Psoas muscle (tissue), 8 donors: ENCODE data around the gene MTOR. TPM values are rescaled to one million over a fixed set of nuclear protein-coding genes. Genes with fewer than 3 reads are reported as not detected.

Source experiments
- ATAC-seq, 4 donors: fragments of 200-7000 bp; cut with Tn5 transposase; one replicate each; pipeline ENCODE4 v1.9.1; 2020; ENCODE audit warnings: moderate library complexity in 3 of 4, mild to moderate bottlenecking in 2 of 4
- DNase-seq, 2 donors: peaks; one replicate each; pipeline ENCODE4 v3.0.0-alpha.2; 2020
- H3K27ac ChIP-seq: fragments of 200-600 bp; one replicate; pipeline ENCODE4 v1.8.0; 2022
- H3K27me3 ChIP-seq, 3 donors: fragments of 200-600 bp in 1 of 3; one replicate each; pipeline versions ENCODE4 v1.6.1 to v1.8.0; 2013 to 2022; ENCODE audit warnings: low read length in 2 of 3, mild to moderate bottlenecking in 2 of 3, moderate library complexity in 1 of 3; ENCODE audit not compliant: insufficient read depth in 3 of 3
- H3K36me3 ChIP-seq, 2 donors: fragments of 200-600 bp in 1 of 2; one replicate each; pipeline versions ENCODE4 v1.6.1 to v1.8.0; 2013 to 2022; ENCODE audit warnings: low read depth in 1 of 2, mild to moderate bottlenecking in 1 of 2, moderate library complexity in 1 of 2; ENCODE audit not compliant: insufficient read depth in 1 of 2
- H3K4me1 ChIP-seq: fragments of 200-600 bp; one replicate; pipeline ENCODE4 v1.8.0; 2022
- H3K4me3 ChIP-seq: fragments of 200-600 bp; one replicate; pipeline ENCODE4 v1.8.0; 2022; ENCODE audit warnings: mild to moderate bottlenecking
- H3K9me3 ChIP-seq: fragments of 200-600 bp; one replicate; pipeline ENCODE4 v1.8.0; 2022
- WGBS, 3 donors: extraction: QIAGEN DNeasy Blood & Tissue Kit; methylation state at CpG; one replicate each; pipeline versions ENCODE4 v1.1.6 to v1.1.7; 2013; 5-methylcytosine and 5-hydroxymethylcytosine counted together
- intact Hi-C, 2 donors: fragments of 100-400 bp; cut with DNase I; formaldehyde crosslinking; loops; one replicate each; pipeline versions ENCODE4 v1.11.0 to v1.14.2; 2022
- polyA plus RNA-seq, 3 donors: library from polyadenylated mRNA; stranded (reverse); fragments of 200-250 nt; gene quantifications; one replicate each; pipeline ENCODE4 v1.2.3, GENCODE V29; 2013
- total RNA-seq, 4 donors: library from RNA; stranded (reverse); fragmentation: NEBNext Ultra II Directional in 2 of 4; extraction: Animal tissue kit (Norgen Biotek cat#: 25700) in 2 of 4; gene quantifications; one replicate each; pipeline versions ENCODE4 v1.2.1 to v1.2.4, GENCODE V29; 2021 to 2023
- TF ChIP-seq, protein P1 (sequence below): fragments of 200-600 bp; IDR thresholded peaks from one replicate; pipeline ENCODE4 v1.8.0; 2022; ENCODE audit warnings: antibody characterized with exemption
- donor health status: healthy with polysubstance abuse.
- donor health status: DM: no; HTN: no; CAD: no; lungs with moderate emphysema.
- donor health status: Bipolar disorder and iron deficiency.
- donor health status: healthy.
- donor health status: DM: yes; HTN: yes; CAD: no.
- donor health status: DM: no; HTN: no; CAD: no.
- donor health status: DM: no; HTN: no; CAD: no.
- donor health status: DM: yes; HTN: yes; CAD: no.

The MTOR gene
- total and polyA plus RNA-seq, 7 donors = 24.0 to 50.8 (median 44.0) TPM

DNA sequence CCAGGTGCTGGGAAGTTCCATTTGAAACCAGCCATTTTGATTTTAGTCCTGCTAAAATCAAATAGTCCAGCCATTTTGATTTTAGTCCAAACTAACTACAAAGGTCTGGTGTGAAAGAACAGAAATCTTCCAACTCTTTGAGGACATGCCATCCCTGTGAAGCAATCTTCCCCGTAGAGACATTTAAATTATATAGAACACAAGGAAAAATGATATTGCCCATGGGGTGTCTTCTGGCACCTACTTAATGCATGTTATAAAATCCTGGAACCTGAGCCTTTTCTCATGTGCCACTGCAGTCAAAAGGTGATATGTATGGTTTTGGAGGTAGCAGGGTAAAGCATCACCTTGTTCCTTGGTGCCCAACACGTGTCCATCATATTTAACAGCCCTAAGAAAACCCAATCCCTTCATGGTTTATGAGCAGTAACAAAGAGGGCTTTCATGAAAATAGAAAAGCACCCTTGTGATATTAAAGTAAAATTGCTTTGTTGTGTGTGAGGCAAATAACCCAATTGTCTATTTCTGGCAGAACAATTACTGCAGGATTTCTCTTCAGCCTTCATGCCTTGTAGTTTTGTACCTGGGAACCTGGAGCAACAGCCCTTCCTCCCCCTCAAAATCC, 46.9 kb downstream of the MTOR start:
- Histone ChIP-seq H3K27ac (no peak overlapping the region), H3K9me3 (no peaks in the 10 kb centered on the region), H3K4me1 (no peaks in the 10 kb centered on the region), H3K27me3 (no peaks in the 10 kb centered on the region), H3K36me3 (peaks cover 28 to 99% of the 10 kb centered on the region in 2 donors), H3K4me3 (no peak overlapping the region)
- no peak for DNase-seq
- TF ChIP-seq, protein P1, sequence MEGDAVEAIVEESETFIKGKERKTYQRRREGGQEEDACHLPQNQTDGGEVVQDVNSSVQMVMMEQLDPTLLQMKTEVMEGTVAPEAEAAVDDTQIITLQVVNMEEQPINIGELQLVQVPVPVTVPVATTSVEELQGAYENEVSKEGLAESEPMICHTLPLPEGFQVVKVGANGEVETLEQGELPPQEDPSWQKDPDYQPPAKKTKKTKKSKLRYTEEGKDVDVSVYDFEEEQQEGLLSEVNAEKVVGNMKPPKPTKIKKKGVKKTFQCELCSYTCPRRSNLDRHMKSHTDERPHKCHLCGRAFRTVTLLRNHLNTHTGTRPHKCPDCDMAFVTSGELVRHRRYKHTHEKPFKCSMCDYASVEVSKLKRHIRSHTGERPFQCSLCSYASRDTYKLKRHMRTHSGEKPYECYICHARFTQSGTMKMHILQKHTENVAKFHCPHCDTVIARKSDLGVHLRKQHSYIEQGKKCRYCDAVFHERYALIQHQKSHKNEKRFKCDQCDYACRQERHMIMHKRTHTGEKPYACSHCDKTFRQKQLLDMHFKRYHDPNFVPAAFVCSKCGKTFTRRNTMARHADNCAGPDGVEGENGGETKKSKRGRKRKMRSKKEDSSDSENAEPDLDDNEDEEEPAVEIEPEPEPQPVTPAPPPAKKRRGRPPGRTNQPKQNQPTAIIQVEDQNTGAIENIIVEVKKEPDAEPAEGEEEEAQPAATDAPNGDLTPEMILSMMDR = no peak
- intact Hi-C loops = loop anchor here in 1 of 2 donors (5.0 kb wide), 1 partner anchor 1397 kb away; no protein-coding TSS in a partner anchor
- WGBS, 3 donors = 68 to 92% (median 80%) methylated on average over 2 of the region's 2 CpGs
- no peak for ATAC-seq

DNA sequence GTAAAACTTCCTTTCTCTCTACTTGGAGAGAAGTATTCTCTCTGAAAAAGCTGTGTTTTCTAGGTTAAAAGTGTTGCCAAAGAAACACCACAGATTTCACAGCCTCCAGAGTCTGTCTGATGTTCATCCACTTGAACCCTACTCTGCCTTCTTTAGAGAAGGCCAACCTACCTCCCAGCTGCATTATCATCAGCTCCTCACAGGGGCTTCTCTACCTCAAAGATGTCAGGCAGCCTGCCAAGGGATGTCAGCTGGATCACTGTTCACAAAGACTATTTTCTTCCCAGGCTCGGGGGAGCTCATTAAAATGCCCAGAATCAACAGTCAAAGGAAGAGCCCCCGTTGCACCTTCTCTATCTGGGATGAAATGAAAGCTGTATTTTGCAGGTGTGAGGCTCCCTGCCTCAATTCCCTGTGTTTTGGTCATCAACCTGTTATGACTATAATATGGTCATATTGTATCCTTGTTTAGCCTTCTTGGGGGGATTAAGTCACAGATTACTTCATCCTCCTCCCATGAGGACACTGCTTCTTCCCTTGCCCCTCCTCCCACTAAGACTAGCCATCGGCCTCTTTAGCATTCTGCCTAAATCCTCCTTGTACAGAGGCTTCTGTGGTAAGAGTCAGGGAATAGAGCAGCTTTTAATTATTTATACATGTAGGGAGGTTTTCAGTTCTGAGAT, 47.5 kb downstream of the MTOR start:
- Histone ChIP-seq H3K4me3 (no peak overlapping the region), H3K36me3 (peaks cover 29 to 100% of the 10 kb centered on the region in 2 donors), H3K9me3 (no peaks in the 10 kb centered on the region), H3K27ac (no peak overlapping the region), H3K4me1 (no peaks in the 10 kb centered on the region), H3K27me3 (no peaks in the 10 kb centered on the region)
- ATAC-seq (no peak), DNase-seq (no peak)
- intact Hi-C loops = loop anchor here in 1 of 2 donors (5.0 kb wide), 1 partner anchor 1397 kb away; no protein-coding TSS in a partner anchor
- TF ChIP-seq, protein P1 = no peak
- WGBS, 3 donors = 61 to 73% (median 68%) methylated on average over 3 of the region's 3 CpGs

DNA sequence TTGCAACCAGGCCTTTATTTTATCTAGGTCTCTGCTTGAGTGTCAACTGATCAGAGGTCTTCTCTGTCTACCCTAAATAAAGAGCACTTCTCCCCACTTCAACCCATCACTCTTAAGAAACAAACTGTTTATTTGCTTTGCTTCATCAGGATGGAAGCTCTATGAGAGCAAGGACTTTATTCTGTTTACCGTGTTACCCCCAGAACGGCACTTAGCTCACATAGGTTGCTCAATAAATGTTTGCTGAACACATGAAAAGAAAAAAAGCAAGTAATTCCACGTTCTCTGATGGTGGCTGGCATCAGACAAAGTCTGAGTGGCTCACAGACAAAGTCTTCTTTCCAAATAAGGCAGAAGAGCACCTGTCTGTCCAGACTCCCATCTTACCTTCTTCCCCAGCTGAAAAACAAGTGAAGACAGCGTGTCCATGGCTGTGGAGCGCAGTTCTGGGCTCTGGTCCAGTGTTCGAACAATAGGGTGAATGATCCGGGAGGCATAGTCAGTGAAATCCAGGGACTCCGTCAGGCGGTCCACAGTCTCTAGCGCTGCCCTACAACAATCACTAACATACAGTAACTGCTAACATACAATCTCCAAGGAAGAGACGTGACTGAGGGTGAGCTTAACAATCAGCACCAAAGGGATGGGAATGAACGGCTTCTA, 50.3 kb downstream of the MTOR start:
- DNase-seq = no peak
- Histone ChIP-seq H3K27me3 (no peaks in the 10 kb centered on the region), H3K9me3 (no peaks in the 10 kb centered on the region), H3K27ac (no peak overlapping the region), H3K4me1 (no peaks in the 10 kb centered on the region), H3K36me3 (peaks cover 37 to 100% of the 10 kb centered on the region in 2 donors), H3K4me3 (no peak overlapping the region)
- no peak for ATAC-seq
- WGBS, 3 donors = 94 to 97% (median 96%) methylated on average over 12 of the region's 12 CpGs
- intact Hi-C loops = no loop called here
- TF ChIP-seq, protein P1 = no peak

DNA sequence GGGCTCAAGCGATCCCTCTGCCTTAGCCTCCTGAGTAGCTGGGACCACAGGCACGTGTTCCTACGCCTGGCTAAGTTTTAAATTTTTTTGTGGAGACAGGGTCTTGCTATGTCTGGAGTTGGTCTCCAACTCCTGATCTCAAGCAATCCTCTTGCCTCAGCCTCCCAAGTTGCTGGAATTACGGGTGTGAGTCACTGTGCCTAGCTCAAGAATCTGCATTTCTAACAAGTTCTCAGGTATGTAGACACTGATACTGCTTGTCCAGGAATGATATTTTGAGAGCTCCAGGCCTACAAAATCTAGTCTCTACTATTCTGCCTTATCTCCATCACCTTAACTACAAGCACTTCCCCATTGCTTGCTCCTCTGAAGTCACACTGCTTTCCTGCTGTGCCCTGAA, 50.9 kb downstream of the MTOR start:
- Histone ChIP-seq H3K27me3 (no peaks in the 10 kb centered on the region), H3K9me3 (no peaks in the 10 kb centered on the region), H3K4me3 (no peak overlapping the region), H3K4me1 (no peaks in the 10 kb centered on the region), H3K36me3 (peaks cover 39 to 100% of the 10 kb centered on the region in 2 donors), H3K27ac (no peak overlapping the region)
- WGBS, 3 donors = 96 to 97% (median 96%) methylated on average over 4 of the region's 4 CpGs
- intact Hi-C loops = no loop called here
- DNase-seq = no peak
- no peak for ATAC-seq
- TF ChIP-seq, protein P1 = no peak
